GM21619 (cell line): ENCODE results near the gene DOCK9.

Experiments used
- ATAC-seq: cut with Tn5 transposase; IDR thresholded peaks from one replicate; pipeline ENCODE4 v1.9.1; 2021; ENCODE audit not compliant: unreplicated experiment

Gene DOCK9

GRCh38 chr13:98866882-98867281 is 111.0 kb downstream of the DOCK9 start:
- no peak for ATAC-seq

- no peak for ATAC-seq
These were observed 117.4 kb downstream of the DOCK9 start for GRCh38 chr13:98860491-98860890.

GRCh38 chr13:98858191-98858590 is 119.7 kb downstream of the DOCK9 start:
- ATAC-seq, result no peak

GRCh38 chr13:98856983-98857382 is 120.9 kb downstream of the DOCK9 start:
- ATAC-seq, result no peak

GRCh38 chr13:98854448-98854847 is 123.4 kb downstream of the DOCK9 start:
- no peak for ATAC-seq

GRCh38 chr13:98853771-98854221 is 124.1 kb downstream of the DOCK9 start:
- ATAC-seq, result peak; percentile 100

- no peak for ATAC-seq
These were observed 126.6 kb downstream of the DOCK9 start for GRCh38 chr13:98851276-98851675.

- ATAC-seq, result no peak
These were observed 129.1 kb downstream of the DOCK9 start for GRCh38 chr13:98848746-98849145.

GRCh38 chr13:98847780-98848179 is 130.1 kb downstream of the DOCK9 start:
- ATAC-seq, result no peak

- no peak for ATAC-seq
These were observed 130.9 kb downstream of the DOCK9 start for GRCh38 chr13:98846986-98847385.

GRCh38 chr13:98846521-98846920 is 131.3 kb downstream of the DOCK9 start:
- ATAC-seq, result no peak

GRCh38 chr13:98845742-98846141 is 132.1 kb downstream of the DOCK9 start:
- no peak for ATAC-seq

GRCh38 chr13:98844021-98844420 is 133.8 kb downstream of the DOCK9 start:
- no peak for ATAC-seq

- no peak for ATAC-seq
These were observed 134.4 kb downstream of the DOCK9 start for GRCh38 chr13:98843482-98843877.

GRCh38 chr13:98842858-98843481 is 134.9 kb downstream of the DOCK9 start:
- peak; percentile 92 for ATAC-seq

- no peak for ATAC-seq
These were observed 135.8 kb downstream of the DOCK9 start for GRCh38 chr13:98842070-98842469.

- ATAC-seq, result peak; percentile 89
These were observed 137.8 kb downstream of the DOCK9 start for GRCh38 chr13:98839856-98840769.

GRCh38 chr13:98838776-98839175 is 139.1 kb downstream of the DOCK9 start:
- ATAC-seq, result no peak

GRCh38 chr13:98837896-98838295 is 140.0 kb downstream of the DOCK9 start:
- ATAC-seq, result no peak

GRCh38 chr13:98835156-98835555 is 142.7 kb downstream of the DOCK9 start:
- ATAC-seq, result no peak

GRCh38 chr13:98834254-98834960 is 143.5 kb downstream of the DOCK9 start:
- no peak for ATAC-seq

GRCh38 chr13:98831236-98831635 is 146.6 kb downstream of the DOCK9 start:
- ATAC-seq, result no peak
